HG02610 (cell line): ENCODE measurements around the gene CAMK1.
A peak's percentile ranks its signal among the peaks of the same experiment; 100 is the strongest.

Experiments used
- ATAC-seq: cut with Tn5 transposase; IDR thresholded peaks from one replicate; pipeline ENCODE4 v1.9.1; 2021; ENCODE audit warnings: mild to moderate bottlenecking, moderate library complexity; ENCODE audit not compliant: unreplicated experiment

Gene CAMK1

DNA sequence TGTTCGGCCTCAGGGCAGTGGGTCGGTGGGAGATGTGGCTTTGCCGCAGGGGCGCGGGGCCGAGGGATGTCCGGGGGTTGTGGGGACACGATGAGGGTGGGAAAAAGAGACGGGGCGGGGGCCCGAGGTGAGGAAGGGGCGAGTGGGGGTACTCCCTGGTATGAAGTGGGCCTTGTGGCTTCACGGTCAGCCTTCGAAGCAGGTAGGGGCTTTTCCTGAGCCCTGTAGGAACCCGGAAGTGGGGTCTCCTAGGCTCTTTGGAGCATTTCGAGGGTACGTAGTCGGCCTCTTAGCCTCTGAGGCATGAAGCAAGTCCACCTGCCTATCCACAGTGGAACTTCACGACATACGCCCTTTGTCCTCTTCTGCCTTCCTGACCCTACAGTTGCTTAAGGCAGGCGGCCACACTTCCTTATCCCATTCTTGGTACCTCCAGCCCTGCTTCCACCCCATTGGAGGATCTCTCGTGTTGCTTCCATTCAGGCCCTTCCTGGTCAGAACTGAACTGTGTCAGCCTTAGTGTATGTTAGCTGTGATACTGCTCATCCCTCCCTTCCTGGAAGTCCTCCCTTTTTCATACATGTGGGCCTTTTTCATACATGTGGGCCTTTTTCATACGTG is 23.5 kb upstream of the CAMK1 start:
- no peak for ATAC-seq

- ATAC-seq = peak; percentile 74
Observed at GRCh38 chr3:9792405-9793160, 22.8 kb upstream of the CAMK1 start, which contains the start of the genes ARPC4 and TADA3. ARPC4 (plus strand) TSS chr3:9793082; CDS start chr3:9793122, 40 bp downstream. TADA3 (minus strand) TSS chr3:9792473; CDS start chr3:9791466, 1,007 bp downstream.

GRCh38 chr3:9791790-9792404 is 22.1 kb upstream of the CAMK1 start:
- no peak for ATAC-seq

DNA sequence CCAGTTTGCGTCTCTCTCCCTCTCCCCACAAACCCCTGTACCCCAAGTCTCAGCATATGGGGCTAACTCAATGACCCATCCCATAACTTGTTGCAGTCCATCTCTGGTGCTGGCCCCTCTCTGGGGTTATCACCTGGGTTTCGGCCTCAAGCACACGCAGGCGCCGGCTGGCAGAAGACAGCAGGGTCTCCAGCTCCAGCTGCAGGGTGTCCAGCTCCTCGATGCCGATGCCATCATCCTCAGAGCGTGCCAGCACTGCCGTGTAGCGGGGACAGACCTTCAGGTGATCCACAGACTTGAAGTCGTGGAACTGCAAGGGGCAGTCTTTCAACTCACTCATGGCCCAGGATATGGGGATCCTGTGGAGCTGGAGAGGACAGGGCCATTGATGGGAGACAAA is 21.4 kb upstream of the CAMK1 start:
- ATAC-seq = no peak

GRCh38 chr3:9787714-9788113 is 18.0 kb upstream of the CAMK1 start:
- no peak for ATAC-seq

- no peak for ATAC-seq
Observed at GRCh38 chr3:9786825-9787669, 17.3 kb upstream of the CAMK1 start.

- ATAC-seq = no peak
Observed at GRCh38 chr3:9786209-9786739, 16.5 kb upstream of the CAMK1 start.

- no peak for ATAC-seq
Observed at GRCh38 chr3:9785602-9786001, 15.9 kb upstream of the CAMK1 start.

GRCh38 chr3:9784965-9785364 is 15.2 kb upstream of the CAMK1 start:
- no peak for ATAC-seq

GRCh38 chr3:9783954-9784353 is 14.2 kb upstream of the CAMK1 start:
- no peak for ATAC-seq

DNA sequence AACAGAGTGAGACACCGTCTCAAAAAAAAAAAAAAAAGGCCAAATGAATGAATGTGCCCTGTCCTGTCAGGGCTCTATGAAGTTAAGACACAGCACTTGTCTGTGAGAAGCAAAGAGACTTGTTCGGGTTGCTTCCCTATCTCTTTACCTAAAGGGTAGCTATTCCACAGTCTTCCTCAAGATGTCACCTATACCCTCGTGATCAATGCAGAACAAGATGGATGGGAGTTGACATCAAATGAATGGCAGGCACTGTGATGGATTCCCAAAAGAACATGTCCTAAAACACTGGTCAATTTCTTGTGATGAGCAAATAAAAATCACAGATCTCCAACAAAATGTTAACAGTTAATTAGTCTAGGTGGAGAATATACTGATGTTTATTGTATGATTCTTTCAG is 13.0 kb upstream of the CAMK1 start:
- no peak for ATAC-seq

DNA sequence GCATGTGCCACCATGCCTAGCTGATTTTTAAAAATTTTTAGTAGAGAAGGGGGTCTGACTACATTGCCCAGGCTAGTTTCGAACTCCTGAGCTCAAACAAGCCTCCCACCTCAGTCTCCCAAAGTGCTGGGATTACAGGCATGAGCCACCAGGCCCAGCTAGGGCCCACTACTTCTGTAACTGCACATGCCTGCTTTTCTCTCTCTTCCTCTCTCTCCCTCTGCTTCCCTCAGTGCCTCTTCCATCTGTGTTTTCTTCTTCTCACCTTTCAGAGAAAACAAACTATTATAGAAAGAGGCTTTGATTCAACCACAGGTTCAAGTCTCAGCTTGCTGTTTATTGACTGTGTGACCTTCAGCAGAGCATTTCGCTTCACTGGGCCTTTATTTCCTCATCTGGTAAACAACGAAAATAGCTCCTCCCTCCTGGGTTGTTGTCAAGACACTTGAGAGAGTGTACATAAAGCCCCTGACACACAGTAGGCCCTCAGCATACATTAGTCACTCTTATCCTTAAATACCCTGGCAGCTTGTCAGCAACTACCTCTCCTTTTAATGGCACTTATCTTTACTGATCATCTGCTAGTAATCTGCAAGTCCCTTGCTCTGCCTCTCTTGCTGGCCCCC is 12.3 kb upstream of the CAMK1 start:
- no peak for ATAC-seq

DNA sequence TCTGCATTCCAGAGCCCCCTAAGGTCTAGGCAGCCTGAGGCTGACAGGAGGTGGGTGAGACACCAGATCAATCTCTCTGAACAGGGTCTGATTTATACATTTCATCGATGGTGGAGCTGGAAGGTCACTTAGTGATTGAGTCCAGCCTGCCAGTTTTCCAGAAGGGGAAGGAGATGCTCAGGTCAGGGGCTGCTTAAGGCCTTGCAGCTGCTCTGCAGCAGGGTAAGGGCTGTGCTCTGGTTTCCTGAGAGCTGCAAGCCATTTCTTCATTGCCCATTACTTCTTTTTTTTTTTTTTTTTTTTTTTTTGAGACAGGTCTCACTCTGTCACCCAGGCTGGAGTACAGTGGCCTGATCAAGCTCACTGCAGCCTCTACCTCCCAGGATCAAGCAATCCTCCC is 11.8 kb upstream of the CAMK1 start:
- ATAC-seq = no peak

- ATAC-seq = no peak
Observed at GRCh38 chr3:9780910-9781309, 11.2 kb upstream of the CAMK1 start.

DNA sequence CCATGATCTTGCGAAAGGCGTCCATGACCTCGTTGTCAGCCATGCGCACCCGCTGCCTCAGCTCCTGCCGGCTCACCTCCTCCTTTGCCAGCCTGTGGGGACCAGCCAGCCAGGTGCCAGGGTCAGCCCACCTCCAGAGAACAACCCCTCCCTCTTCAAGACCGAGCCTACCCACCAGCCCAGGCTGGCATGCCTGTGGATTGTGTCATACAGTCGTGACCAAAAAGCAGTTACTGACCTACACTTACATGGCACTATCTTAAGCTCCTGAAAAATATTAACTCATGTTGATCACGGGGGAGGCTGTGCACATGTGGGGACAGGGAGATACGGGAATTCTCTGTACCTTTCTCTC is 10.7 kb upstream of the CAMK1 start:
- no peak for ATAC-seq

- ATAC-seq = peak; percentile 51
Observed at GRCh38 chr3:9779721-9780457, 10.1 kb upstream of the CAMK1 start.

- no peak for ATAC-seq
Observed at GRCh38 chr3:9779075-9779593, 9.4 kb upstream of the CAMK1 start.

- no peak for ATAC-seq
Observed at GRCh38 chr3:9778143-9779074, 8.7 kb upstream of the CAMK1 start.

- no peak for ATAC-seq
Observed at GRCh38 chr3:9777694-9778021, 7.9 kb upstream of the CAMK1 start.
